HepG2 (cell line): Measurements from ENCODE around the gene METTL4. TPM values are rescaled to one million over a fixed set of nuclear protein-coding genes. Genes with fewer than 3 reads are reported as not detected.

Source experiments
- AHR ChIP-seq: IDR thresholded peaks from 2 replicates; pipeline ENCODE4 v1.6.1; 2018; ENCODE audit warnings: missing genetic modification reagents, missing compliant biosample characterization
- ARNT ChIP-seq: fragments of 450-650 bp; IDR thresholded peaks from 2 replicates; pipeline ENCODE4 v1.6.1; 2017
- CERS6 ChIP-seq: sonication (generic); formaldehyde crosslinking; IDR thresholded peaks from 2 replicates; pipeline ENCODE4 v1.5.0; 2020; ENCODE audit warnings: missing genetic modification reagents
- GRHL1 ChIP-seq: sonication (generic); formaldehyde crosslinking; conservative IDR thresholded peaks from 2 replicates; pipeline ENCODE4 v1.8.0; 2022; ENCODE audit warnings: missing genetic modification reagents
- MATR3 ChIP-seq: sonication (generic); formaldehyde crosslinking; IDR thresholded peaks from 2 replicates; pipeline ENCODE4 v1.4.0; 2020; ENCODE audit warnings: missing genetic modification reagents
- NFYC ChIP-seq: IDR thresholded peaks from 2 replicates; pipeline ENCODE4 v1.6.1; 2016; ENCODE audit warnings: missing genetic modification reagents, missing compliant biosample characterization
- PBX3 ChIP-seq: sonication (generic); formaldehyde crosslinking; IDR thresholded peaks from 2 replicates; pipeline ENCODE4 v1.8.1; 2023; ENCODE audit warnings: missing genetic modification reagents, inconsistent platforms, borderline replicate concordance
- RAD21 ChIP-seq: fragments of 450-650 bp; formaldehyde crosslinking; IDR thresholded peaks from 2 replicates; pipeline ENCODE4 v1.5.0; 2020; ENCODE audit warnings: mild to moderate bottlenecking
- REST ChIP-seq, 2 experiments: IDR thresholded peaks; 2 replicates each; pipeline ENCODE4 v1.6.1; 2011 to 2012; ENCODE audit warnings: low read length in 2 of 2, borderline replicate concordance in 1 of 2, low read depth in 1 of 2, mild to moderate bottlenecking in 1 of 2, moderate library complexity in 1 of 2
- RNF2 ChIP-seq: fragments of 450-650 bp; conservative IDR thresholded peaks from 2 replicates; pipeline ENCODE4 v1.6.1; 2016; ENCODE audit warnings: low read depth
- SP2 ChIP-seq: sonication (generic); formaldehyde crosslinking; IDR thresholded peaks from 2 replicates; pipeline ENCODE4 v1.5.1; 2020; ENCODE audit warnings: mild to moderate bottlenecking, missing genetic modification reagents
- SRF ChIP-seq: IDR thresholded peaks from 2 replicates; pipeline ENCODE4 v1.6.1; 2011; ENCODE audit warnings: mild to moderate bottlenecking, low read depth, low read length, moderate library complexity
- TAF15 ChIP-seq: fragments of 200-400 bp; formaldehyde crosslinking; IDR thresholded peaks from one replicate; pipeline ENCODE4 v1.6.1; 2018; ENCODE audit warnings: mild to moderate bottlenecking, low read depth, low read length; ENCODE audit not compliant: poor library complexity, severe bottlenecking
- ZFX ChIP-seq: sonication (generic); formaldehyde crosslinking; IDR thresholded peaks from 2 replicates; pipeline ENCODE4 v1.4.0; 2020; ENCODE audit warnings: mild to moderate bottlenecking, low read depth, missing genetic modification reagents, moderate library complexity
- ZNF501 ChIP-seq: sonication (generic); formaldehyde crosslinking; IDR thresholded peaks from 2 replicates; pipeline ENCODE4 v1.5.1; 2020; ENCODE audit warnings: mild to moderate bottlenecking, moderate library complexity, missing genetic modification reagents
- ZNF597 ChIP-seq: sonication (generic); formaldehyde crosslinking; IDR thresholded peaks from 2 replicates; pipeline ENCODE4 v1.5.0; 2020; ENCODE audit warnings: missing genetic modification reagents
- ZNF776 ChIP-seq: sonication (generic); formaldehyde crosslinking; IDR thresholded peaks from 2 replicates; pipeline ENCODE4 v1.4.0; 2020; ENCODE audit warnings: mild to moderate bottlenecking, missing genetic modification reagents
- ZUFSP ChIP-seq: sonication (generic); formaldehyde crosslinking; IDR thresholded peaks from 2 replicates; pipeline ENCODE4 v1.9.0; 2021; ENCODE audit warnings: missing genetic modification reagents, mild to moderate bottlenecking, borderline replicate concordance
- polyA plus RNA-seq, 8 experiments: library from polyadenylated mRNA; depleted of rRNA in 3 of 8; stranded (reverse) in 7 of 8; unstranded in 1 of 8; fragments of >200 nt; fragmentation: Illumina TruSeq in 4 of 8; extraction: Trizol in 4 of 8; gene quantifications; 2 replicates each; pipeline versions ENCODE4 v1.2.1 to v1.2.3, GENCODE V29; 2011 to 2016; ENCODE audit warnings: low read depth in 4 of 8, missing spikeins in 1 of 8, mixed read lengths in 1 of 8; ENCODE audit not compliant: insufficient read depth in 1 of 8
- total RNA-seq, 5 experiments: library from RNA; depleted of rRNA; stranded (reverse); fragments of >200 nt; fragmentation: Illumina TruSeq; extraction: Trizol; gene quantifications; 2 replicates each; pipeline ENCODE4 v1.2.3, GENCODE V29; 2016; ENCODE audit warnings: low read depth in 1 of 5

Gene METTL4
- total and polyA plus RNA-seq, 2 of the 13 experiments (the other 11 are each of a cell fraction or from before 2014, with no cell fraction given), result 6.8 to 8.1 TPM

GRCh38 chr18:2571200-2572170, at the start of gene METTL4, which contains the start of gene NDC80 (continued):
- TF ChIP-seq GRHL1 (CRISPR knock-in tag) (peak; percentile 55; the same call in 1 of the 2 replicates), TAF15 (no peak), RNF2 (no peak), ZNF501 (peak; percentile 94), SP2 (no peak), ZNF597 (CRISPR knock-in tag) (no peak), ARNT (no peak), ZNF776 (CRISPR knock-in tag) (no peak), MATR3 (CRISPR knock-in tag) (no peak), REST (IDR thresholded peaks at IDR 0.05; ENCODE audit: borderline replicate concordance in 1 of 2, low read depth in 1 of 2, low read length in 2 of 2) (no peak), RAD21 (CRISPR knock-in tag) (no peak), AHR (no peak; the same call in 1 of the 2 replicates), CERS6 (CRISPR knock-in tag) (no peak), ZUFSP (no peak), PBX3 (no peak), NFYC (CRISPR knock-in tag) (peak; percentile 63; the same call in 1 of the 2 replicates), ZFX (CRISPR knock-in tag) (peak; percentile 50; the same call in 1 of the 2 replicates), SRF (peak; percentile 62; the same call in 1 of the 2 replicates)
